ENCODE results near the gene CLEC16A.

Gene CLEC16A

GRCh38 chr16:11150190-11150589 lies 205.8 kb downstream of the CLEC16A start:
- no peak for DNase-seq
- intact Hi-C loops (cut with DNase I), result no loop called here

DNA sequence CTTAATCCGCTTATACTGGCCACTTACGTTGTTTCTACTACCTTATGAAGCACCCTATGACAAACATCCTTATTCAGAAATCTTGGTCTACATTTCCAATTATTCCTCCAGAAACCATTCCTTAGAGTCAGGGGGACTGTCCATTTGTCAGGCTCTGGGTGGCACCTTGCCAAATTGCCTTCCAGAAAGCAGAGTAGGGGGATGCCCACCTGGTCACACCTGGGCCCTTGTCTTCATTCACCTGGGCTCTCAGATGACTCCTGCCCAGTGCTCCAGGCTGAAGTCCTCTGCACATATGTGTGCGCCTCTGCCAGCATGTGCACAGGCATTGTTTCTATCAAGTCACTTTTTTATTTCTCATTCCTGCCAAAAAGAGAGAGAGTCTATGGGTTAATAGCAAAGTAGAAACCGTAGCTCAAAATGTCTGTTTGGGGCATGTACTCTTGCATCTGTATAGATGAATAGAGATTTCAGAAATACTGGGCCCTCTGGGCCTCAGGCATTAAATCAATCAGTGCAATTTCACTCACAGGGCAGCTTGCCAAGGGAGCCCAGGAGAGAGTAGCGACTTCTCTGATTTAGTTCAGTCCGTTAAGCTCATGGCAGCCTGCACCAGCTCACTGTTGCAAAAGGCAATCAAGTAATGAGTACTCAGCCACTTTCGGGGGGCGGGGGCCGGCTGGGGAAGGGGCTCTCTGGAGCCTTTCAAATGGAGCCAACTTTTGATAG lies 207.0 kb downstream of the CLEC16A start:
- peak in 2 of 42 donors; percentile 28 to 33 for DNase-seq

DNA sequence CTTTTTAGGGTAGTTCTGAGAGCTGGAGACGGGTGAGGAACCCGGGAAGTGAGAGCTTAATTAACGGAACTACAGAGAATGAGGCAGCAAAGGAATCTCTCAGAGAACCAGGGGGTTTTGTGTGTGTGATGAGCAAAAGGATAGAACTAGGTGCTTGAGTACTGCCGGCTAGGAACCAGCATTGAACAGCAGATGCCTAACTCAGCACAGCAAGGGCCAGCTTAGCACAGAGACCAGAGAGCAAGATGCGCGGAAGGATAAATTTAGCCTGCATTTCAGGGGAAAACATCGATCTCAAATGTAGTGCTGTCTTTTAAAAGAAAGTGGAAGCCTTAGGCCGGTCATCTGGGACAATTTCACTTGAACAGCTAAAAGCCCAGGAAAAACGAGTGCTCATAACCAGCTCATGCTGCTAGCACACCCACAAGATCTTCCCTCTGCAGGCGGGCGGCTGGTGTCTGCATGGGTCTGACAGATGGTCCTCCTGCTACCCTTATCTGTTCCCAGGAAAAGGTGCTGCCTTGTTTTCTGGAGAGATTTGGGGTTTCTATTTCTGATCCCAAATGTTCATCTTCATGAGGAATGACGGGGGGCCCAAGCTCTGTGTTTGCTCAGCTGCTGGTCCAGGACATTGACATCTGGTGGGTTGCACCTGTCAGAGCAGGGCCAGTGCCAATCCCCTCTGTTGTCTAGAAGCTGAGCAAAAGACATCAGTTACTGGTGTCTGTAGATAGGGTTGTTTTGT lies 207.7 kb downstream of the CLEC16A start:
- no peak for DNase-seq

More for the DNA sequence above, 207.0 kb downstream of the CLEC16A start:
- intact Hi-C loops (cut with DNase I), result no loop called here

GRCh38 chr16:11152677-11153331 lies 208.4 kb downstream of the CLEC16A start:
- intact Hi-C loops (cut with DNase I), result no loop called here
- no peak for DNase-seq

More for the DNA sequence above, 207.7 kb downstream of the CLEC16A start:
- intact Hi-C loops (cut with DNase I), result no loop called here

- intact Hi-C loops (cut with DNase I), result no loop called here
- no peak for DNase-seq
These were observed 211.0 kb downstream of the CLEC16A start for GRCh38 chr16:11155284-11155806.

GRCh38 chr16:11156401-11156800 lies 212.0 kb downstream of the CLEC16A start:
- intact Hi-C loops (cut with DNase I), result no loop called here

GRCh38 chr16:11157143-11157542 lies 212.8 kb downstream of the CLEC16A start:
- intact Hi-C loops (cut with DNase I), result no loop called here
- DNase-seq, result no peak

More at GRCh38 chr16:11156401-11156800, 212.0 kb downstream of the CLEC16A start:
- DNase-seq, result no peak

DNA sequence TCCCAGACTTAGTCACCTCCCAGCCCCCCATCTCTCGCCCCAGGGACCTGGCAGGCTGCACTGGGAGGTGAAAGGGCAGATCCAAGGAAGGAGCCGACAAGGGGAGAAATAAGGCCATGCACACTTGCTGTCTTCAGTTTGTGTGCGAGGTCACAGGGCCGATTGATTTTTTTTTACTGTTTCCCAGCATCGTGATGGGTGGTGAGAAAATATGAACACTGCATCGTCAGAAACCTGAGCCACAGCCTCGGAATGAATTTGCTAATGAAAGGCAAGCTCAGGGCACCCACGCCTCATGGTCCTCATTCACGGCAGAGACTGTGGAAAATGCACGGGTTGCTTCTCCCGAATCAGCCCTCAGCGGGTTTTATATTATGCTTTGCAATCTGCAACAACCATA lies 213.7 kb downstream of the CLEC16A start:
- intact Hi-C loops (cut with DNase I), result no loop called here
- no peak for DNase-seq

DNA sequence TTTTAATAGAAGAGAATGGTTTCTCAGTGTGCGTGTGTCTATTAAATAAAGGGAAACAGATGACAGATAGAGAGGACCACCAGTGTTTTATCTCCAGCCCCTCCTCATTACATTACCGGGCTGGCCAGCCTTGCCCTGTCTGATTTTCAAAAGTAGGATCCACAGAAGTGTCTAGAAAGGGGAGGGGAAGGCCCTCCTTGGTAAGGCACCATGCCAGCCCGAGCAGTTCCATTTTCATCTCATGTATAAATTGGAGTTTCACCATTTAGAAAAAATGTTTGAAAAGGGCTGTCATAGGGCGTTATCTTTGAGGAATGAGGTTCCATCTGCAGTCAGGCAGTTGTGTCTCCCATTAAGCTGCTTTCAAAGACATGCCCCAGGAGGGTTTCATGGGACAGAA lies 214.9 kb downstream of the CLEC16A start:
- intact Hi-C loops (cut with DNase I), result no loop called here
- DNase-seq, result no peak

DNA sequence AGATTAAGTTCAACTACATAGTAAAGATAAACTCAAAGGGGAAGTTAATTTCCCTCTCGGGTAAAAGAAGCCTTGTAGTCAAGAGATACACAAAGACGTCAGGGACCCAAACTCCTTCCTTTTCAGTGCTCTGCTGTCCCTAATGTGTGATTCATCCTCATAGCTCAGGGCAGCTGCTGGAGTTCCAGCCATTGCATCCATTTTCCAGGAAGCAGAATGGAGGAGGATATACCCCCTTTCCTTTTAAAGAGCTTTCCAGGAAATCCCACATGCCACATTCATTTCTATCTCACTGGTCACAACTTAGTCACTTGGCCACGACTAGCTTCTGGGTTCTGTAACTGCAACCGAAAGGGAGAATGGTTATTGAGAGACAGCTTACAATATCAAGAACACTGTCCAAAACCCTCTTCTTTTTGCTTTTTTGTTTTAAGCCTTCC lies 216.3 kb downstream of the CLEC16A start:
- DNase-seq, result no peak
- intact Hi-C loops (cut with DNase I), result no loop called here

DNA sequence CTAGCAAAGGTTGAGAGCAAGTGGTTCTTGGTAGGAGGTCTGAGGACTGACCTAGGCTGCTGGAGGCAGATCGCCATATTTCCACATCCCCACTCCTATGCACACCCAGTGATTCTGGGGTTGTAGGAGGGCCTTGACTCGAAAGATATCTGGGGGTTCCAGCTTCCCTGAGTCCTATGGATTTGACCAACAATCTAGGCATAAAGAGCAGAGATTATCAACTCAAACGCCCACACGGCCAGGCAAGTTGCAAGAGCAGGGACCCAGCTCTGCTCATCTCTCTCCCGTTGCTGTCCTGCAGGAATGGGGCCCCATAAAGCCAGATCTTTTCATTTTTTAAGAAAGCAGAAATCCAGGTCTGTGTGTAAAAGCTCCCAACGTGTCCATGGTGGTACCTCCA lies 217.1 kb downstream of the CLEC16A start:
- DNase-seq, result no peak
- intact Hi-C loops (cut with DNase I), result no loop called here

DNA sequence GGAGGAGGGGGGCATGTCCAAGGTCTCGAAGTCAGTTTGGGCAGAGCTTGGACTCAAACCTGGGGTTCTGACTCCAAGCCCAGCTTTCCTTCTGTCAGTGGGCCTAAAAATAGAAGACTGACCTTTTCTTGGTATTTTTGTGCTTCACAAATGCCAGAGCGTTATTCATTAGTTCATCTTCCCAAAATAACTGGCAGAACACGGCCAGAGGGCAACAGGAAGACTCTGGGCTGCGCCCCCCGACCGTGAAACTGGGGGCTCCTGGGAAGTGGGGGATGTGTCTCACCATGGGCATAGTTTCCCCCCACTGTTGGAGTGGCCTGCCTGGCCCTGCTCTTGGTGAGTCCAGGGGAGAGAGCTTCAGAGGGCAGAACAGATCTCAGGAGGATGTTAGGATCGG lies 217.6 kb downstream of the CLEC16A start:
- intact Hi-C loops (cut with DNase I), result no loop called here
- no peak for DNase-seq

DNA sequence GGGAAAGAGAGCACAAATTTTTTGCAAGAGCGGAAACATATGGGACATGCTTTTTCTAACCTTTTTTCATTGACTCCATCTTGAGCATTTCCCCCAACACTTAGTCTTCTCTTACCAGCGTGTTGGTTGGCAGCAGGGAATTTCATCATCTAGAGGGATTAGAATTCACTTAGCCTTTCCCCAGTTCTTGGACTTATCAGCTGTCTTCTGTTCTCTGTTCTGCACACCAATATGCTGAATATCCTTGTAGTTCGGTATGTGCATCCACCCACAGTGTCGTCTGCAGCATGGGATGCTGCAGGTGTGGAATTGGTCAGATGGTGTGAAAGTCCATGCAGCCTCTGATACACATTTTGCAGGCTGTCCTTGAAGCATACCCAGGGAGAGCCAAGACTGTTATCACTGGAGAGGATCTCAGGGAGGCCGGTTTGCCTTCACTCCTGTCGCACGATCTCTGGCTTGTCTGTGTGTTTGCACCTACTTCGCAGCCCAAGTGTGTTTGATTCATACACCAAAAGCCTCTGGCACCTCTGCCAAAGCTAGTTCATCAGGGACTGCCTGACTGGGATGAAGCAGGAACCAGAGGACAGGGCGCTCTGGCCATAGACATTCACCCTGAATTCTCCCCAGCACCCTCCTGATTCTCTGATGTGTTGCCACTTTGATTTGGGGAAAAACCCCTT lies 218.4 kb downstream of the CLEC16A start:
- DNase-seq, result no peak
- intact Hi-C loops (cut with DNase I), result no loop called here

DNA sequence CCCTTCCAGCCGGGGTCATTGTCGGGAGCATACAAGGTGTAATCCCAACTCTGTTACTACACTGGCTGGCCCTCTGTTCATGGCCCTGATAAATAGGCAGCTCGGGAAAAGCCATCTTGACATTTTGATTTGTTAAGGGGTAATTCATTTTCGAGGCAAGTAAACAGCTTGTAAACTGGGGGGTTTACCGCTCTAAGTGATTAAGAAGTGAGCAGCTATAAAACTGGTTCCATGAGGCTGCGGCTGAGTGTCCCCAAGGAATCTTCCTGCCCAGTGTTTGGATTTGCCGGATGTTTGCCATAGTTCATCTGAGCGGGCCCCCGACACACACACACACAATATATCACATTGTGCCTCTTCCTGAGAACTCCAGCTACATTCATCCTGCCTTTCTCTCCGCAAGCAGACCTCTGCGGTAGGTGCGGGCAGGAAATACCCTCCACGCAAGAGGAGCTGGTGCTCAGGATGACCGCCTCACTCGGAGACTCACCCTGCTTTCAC lies 219.4 kb downstream of the CLEC16A start:
- no peak for DNase-seq
- intact Hi-C loops (cut with DNase I), result no loop called here

DNA sequence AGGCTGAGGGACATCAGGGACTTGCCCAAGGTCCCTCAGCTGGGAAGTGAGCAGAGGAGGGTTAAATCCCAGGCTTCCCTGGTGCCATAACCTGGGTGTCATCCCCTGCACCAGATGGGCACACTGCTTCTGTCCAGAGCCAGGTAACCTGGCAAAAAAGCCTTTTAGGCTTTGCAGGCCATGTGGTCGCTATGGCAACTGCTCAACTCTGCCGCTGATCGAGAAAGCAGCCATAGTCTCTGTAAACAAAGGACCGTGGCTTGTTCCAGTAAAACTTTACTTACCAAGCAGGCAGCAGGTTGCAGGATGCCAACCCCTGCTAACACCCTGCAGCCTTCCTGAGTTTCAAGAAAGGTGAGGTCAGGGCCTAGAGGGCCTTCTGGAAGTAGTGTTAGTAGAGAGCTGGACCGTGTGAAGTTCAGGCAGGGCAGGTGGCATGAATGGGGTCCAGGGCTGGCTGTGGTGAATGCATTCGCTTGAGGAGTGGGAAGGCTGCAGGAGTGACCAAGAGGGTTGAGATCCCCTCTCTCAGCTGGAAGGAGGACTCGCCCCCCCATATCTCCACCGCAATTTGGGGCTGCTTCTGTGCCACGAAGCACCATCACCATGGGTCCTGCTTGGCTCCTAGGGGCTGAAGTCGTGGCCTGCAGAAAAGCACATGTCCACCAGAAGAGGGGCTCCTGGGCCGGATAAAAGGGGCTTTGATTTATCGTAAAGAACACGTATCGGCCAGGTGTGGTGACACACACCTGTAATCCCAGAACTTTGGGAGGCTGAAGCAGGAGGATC lies 220.3 kb downstream of the CLEC16A start:
- intact Hi-C loops (cut with DNase I), result no loop called here
- no peak for DNase-seq

DNA sequence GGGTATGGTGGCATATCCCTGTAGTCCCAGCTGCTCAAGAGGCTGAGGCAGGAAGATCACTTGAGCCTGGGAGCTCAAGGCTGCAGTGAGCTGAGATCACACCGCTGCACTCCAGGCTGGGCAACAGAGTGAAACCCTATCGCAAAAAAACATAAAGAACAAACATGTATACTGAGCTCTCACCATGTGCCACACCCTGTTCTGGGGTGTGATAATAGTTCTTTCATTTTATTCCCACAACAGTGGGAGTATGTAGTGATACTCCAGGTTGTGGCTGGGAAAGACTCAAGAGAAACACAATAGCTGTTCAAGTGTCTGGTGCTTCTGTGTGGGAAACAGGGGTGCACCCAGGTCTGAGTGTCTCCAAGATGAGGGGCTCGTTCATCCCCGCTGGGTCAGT lies 221.0 kb downstream of the CLEC16A start:
- intact Hi-C loops (cut with DNase I), result no loop called here
- DNase-seq, result no peak

DNA sequence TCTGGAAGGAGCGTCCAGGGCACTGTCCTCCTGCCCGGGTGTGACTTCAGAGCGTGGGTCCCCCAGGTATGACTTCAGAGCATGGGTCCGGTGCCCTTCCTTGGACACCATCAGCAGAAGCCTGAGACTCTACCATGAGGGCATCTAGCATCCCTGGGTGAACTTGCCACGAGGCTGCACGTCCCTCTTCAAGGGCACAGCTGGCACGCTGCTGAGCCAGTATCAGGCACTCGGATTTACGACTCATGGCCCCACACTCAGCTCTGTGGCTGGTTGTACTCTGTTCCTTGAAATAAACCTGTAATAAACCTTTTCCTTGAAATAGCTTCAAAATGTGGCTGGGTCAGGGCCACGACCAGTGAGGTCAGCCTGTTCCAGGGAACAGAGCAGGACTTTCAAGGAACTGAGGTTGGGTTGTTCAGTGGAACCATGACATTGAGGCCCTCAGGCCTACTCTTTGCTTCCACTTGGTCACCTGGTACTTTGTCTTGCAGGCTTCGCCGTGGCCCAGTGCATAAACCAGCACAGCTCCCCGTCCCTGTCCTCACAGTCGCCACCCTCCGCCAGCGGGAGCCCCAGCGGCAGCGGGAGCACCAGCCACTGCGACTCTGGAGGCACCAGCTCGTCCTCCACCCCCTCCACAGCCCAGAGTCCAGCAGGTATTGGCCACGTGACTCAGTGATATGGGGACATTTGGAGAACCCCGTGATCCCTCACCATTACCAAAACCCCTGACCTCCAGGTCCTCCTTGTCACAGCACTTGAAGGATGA lies 221.7 kb downstream of the CLEC16A start:
- intact Hi-C loops (cut with DNase I), result no loop called here
- no peak for DNase-seq

DNA sequence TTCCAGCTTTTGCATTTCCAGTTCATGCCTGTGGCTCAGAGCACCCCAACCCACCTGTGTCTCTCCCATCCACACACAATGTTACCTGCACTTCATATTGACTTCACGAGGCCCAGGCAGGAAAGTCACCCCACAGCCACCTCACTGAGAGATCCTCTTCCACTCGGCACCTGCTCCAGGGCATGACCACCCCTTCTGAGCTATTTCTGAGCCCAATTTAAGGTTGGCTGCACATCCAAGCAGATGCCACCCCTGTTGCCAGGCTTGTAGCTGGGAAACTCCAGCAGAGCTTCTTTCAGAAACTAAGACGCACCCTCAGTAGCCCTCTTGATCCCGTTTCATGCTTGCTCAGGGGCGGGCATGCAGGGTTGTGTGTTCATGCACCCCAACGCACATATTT lies 223.2 kb downstream of the CLEC16A start:
- intact Hi-C loops (cut with DNase I), result no loop called here
- no peak for DNase-seq

All from head of caudate nucleus (tissue), 42 donors.